Tibial nerve (tissue), 4 donors: ENCODE data around the gene MPRIP. TPM values are rescaled to one million over a fixed set of nuclear protein-coding genes. Genes with fewer than 3 reads are reported as not detected.

Experiments used
- DNase-seq, 2 donors: peaks; one replicate each; pipeline ENCODE4 v3.0.0-alpha.2; 2019; ENCODE audit warnings: low spot score in 2 of 2
- H3K27ac ChIP-seq, 4 donors: fragments of 200-600 bp; sonication (generic) in 3 of 4; one replicate each; pipeline ENCODE4 v1.5.1; 2017 to 2019; ENCODE audit warnings: mild to moderate bottlenecking in 1 of 4
- H3K27me3 ChIP-seq, 2 donors: fragments of 200-600 bp; sonication (generic) in 1 of 2; one replicate each; pipeline versions ENCODE4 v1.5.1 to v1.6.0; 2017 to 2019
- H3K36me3 ChIP-seq, 3 donors: fragments of 200-600 bp; sonication (generic); one replicate each; pipeline ENCODE4 v1.5.1; 2018 to 2019
- H3K4me1 ChIP-seq, 4 donors: fragments of 200-600 bp; sonication (generic) in 3 of 4; one replicate each; pipeline ENCODE4 v1.5.1; 2017 to 2019
- H3K4me3 ChIP-seq, 4 donors: fragments of 200-600 bp; sonication (generic) in 3 of 4; one replicate each; pipeline ENCODE4 v1.5.1; 2017 to 2019; ENCODE audit warnings: mild to moderate bottlenecking in 1 of 4, moderate library complexity in 1 of 4
- H3K9me3 ChIP-seq, 4 donors: fragments of 200-600 bp; sonication (generic) in 3 of 4; one replicate each; pipeline ENCODE4 v1.5.1; 2017 to 2019
- EP300 ChIP-seq, 2 donors: sonication (generic); formaldehyde crosslinking; IDR thresholded peaks; one replicate each; pipeline ENCODE4 v1.6.1; 2017; ENCODE audit warnings: antibody characterized with exemption in 2 of 2, mild to moderate bottlenecking in 1 of 2
- POLR2A ChIP-seq, 2 donors: fragments of 450-650 bp; IDR thresholded peaks; one replicate each; pipeline ENCODE4 v1.6.1; 2017; ENCODE audit warnings: antibody characterized with exemption in 2 of 2, mild to moderate bottlenecking in 2 of 2, moderate library complexity in 2 of 2
- WGBS, 2 donors: methylation state at CpG; one replicate each; pipeline ENCODE4 v1.1.5; 2018; 5-methylcytosine and 5-hydroxymethylcytosine counted together
- total RNA-seq, 4 donors: library from RNA; depleted of rRNA; stranded (reverse); fragments of >200 nt; gene quantifications; one replicate each; pipeline ENCODE4 v1.1.0, GENCODE V29; 2016
- TF ChIP-seq, protein P1 (sequence below), 5 experiments: fragments of 200-600 bp in 3 of 5; fragments of 450-650 bp in 2 of 5; sonication (generic) in 3 of 5; IDR thresholded peaks; one replicate each; pipeline ENCODE4 v1.5.1; 2016 to 2019; ENCODE audit warnings: antibody characterized with exemption in 5 of 5, mild to moderate bottlenecking in 3 of 5, moderate library complexity in 2 of 5

The MPRIP gene
- total RNA-seq, 4 donors from 2014 or later, result 216 to 291 (median 265) TPM

- 71 to 74% methylated on average over 7 of the region's 7 CpGs for WGBS, 2 donors
- Histone ChIP-seq H3K9me3 (no peaks in the 10 kb centered on the region), H3K27me3 (no peaks in the 10 kb centered on the region), H3K27ac (no peak overlapping the region), H3K36me3 (peaks cover 0 to 89% (median 19%) of the 10 kb centered on the region in 3 donors), H3K4me3 (no peak overlapping the region), H3K4me1 (peaks cover 0 to 22% (median 8%) of the 10 kb centered on the region in 4 donors)
- TF ChIP-seq, protein P1, sequence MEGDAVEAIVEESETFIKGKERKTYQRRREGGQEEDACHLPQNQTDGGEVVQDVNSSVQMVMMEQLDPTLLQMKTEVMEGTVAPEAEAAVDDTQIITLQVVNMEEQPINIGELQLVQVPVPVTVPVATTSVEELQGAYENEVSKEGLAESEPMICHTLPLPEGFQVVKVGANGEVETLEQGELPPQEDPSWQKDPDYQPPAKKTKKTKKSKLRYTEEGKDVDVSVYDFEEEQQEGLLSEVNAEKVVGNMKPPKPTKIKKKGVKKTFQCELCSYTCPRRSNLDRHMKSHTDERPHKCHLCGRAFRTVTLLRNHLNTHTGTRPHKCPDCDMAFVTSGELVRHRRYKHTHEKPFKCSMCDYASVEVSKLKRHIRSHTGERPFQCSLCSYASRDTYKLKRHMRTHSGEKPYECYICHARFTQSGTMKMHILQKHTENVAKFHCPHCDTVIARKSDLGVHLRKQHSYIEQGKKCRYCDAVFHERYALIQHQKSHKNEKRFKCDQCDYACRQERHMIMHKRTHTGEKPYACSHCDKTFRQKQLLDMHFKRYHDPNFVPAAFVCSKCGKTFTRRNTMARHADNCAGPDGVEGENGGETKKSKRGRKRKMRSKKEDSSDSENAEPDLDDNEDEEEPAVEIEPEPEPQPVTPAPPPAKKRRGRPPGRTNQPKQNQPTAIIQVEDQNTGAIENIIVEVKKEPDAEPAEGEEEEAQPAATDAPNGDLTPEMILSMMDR (IDR thresholded peaks at IDR 0.05), result no peak
- no peak for TF ChIP-seq EP300 (IDR thresholded peaks at IDR 0.05)
- TF ChIP-seq POLR2A (IDR thresholded peaks at IDR 0.05), result no peak
- DNase-seq, result no peak
Observed at GRCh38 chr17:17153709-17154108, 111.5 kb downstream of the MPRIP start.

DNA sequence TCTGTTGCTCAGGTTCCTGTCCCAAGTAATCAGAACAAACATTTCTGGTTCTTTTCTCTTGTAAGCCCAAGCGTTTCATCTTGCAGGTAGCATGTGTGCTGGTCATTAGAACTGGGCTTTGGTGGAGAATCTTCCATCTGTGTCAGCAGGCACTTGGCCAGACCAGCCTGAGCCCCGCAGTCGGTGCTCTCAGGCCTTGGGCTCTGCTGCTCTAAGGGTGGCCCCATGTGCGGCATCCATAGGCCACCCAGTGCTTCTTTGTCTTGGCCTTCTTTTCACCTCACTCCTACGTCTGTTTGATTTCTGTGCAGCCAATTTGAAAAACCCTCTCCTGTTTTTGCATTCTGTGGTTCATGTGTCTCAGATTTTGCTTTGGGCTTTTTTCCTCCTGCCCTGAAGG is 112.3 kb downstream of the MPRIP start:
- H3K27ac ChIP-seq, result no peak overlapping the region
- peaks cover 0 to 22% (median 8%) of the 10 kb centered on the region in 4 donors for H3K4me1 ChIP-seq
- H3K4me3 ChIP-seq, result no peak overlapping the region
- DNase-seq, result no peak
- peaks cover 0 to 97% (median 19%) of the 10 kb centered on the region in 3 donors for H3K36me3 ChIP-seq
- H3K9me3 ChIP-seq, result no peaks in the 10 kb centered on the region
- WGBS, 2 donors, result 66 to 73% methylated on average over 5 of the region's 5 CpGs
- no peaks in the 10 kb centered on the region for H3K27me3 ChIP-seq
- TF ChIP-seq, protein P1 (IDR thresholded peaks at IDR 0.05), result no peak
- TF ChIP-seq POLR2A (IDR thresholded peaks at IDR 0.05), result no peak
- TF ChIP-seq EP300 (IDR thresholded peaks at IDR 0.05), result no peak

DNA sequence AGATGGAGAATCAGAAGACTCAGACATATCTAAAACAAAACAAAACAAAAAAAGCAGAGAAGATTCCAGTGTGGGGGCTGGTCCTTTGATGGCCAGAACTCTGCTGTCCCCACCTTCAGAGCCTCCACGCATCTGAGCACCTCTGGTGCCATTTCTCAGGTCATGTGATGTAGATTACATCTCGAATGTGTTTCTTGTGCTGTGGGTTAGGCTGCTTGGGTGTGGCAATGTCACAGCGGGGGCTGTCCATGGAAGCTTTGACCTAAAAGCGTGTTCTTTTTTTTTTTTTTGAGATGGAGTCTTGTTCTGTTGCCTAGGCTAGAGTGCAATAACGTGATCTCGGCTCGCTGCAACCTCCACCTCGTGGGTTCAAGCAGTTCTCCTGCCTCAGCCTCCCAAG is 112.7 kb downstream of the MPRIP start:
- Histone ChIP-seq H3K36me3 (peaks cover 0 to 99% (median 19%) of the 10 kb centered on the region in 3 donors), H3K4me3 (no peak overlapping the region), H3K4me1 (peaks cover 0 to 22% (median 8%) of the 10 kb centered on the region in 4 donors), H3K27me3 (no peaks in the 10 kb centered on the region), H3K9me3 (no peaks in the 10 kb centered on the region), H3K27ac (no peak overlapping the region)
- no peak for TF ChIP-seq POLR2A (IDR thresholded peaks at IDR 0.05)
- TF ChIP-seq, protein P1 (IDR thresholded peaks at IDR 0.05), result no peak
- no peak for TF ChIP-seq EP300 (IDR thresholded peaks at IDR 0.05)
- DNase-seq, result no peak
- 87 to 90% methylated on average over 8 of the region's 8 CpGs for WGBS, 2 donors

DNA sequence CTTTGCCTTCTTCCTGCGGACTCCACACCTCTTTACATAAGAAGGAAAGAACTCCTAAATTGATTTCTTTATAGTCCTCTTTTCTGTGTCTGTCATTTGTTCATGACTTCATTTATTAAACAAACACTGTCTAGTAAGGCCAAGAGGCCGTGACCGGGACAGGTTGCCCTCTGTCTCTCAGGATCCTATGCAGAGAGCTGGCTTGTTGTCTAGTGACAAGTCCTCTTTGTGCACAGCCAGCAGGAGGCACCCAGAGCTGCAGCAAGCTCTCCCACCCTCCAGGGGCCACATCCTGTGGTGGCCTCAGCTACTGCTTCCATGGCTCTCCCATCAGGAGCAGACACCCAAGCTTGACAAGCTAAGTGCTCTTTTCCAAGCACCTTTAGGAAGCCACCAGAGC is 113.3 kb downstream of the MPRIP start:
- DNase-seq, result no peak
- peaks cover 0 to 99% (median 19%) of the 10 kb centered on the region in 3 donors for H3K36me3 ChIP-seq
- 63 to 76% methylated on average over 3 of the region's 3 CpGs for WGBS, 2 donors
- H3K27me3 ChIP-seq, result no peaks in the 10 kb centered on the region
- TF ChIP-seq, protein P1 (IDR thresholded peaks at IDR 0.05), result no peak
- TF ChIP-seq POLR2A (IDR thresholded peaks at IDR 0.05) (no peak), EP300 (IDR thresholded peaks at IDR 0.05) (no peak)
- no peak overlapping the region for H3K27ac ChIP-seq
- no peak overlapping the region for H3K4me3 ChIP-seq
- no peaks in the 10 kb centered on the region for H3K9me3 ChIP-seq
- H3K4me1 ChIP-seq, result peaks cover 0 to 22% (median 8%) of the 10 kb centered on the region in 4 donors

DNA sequence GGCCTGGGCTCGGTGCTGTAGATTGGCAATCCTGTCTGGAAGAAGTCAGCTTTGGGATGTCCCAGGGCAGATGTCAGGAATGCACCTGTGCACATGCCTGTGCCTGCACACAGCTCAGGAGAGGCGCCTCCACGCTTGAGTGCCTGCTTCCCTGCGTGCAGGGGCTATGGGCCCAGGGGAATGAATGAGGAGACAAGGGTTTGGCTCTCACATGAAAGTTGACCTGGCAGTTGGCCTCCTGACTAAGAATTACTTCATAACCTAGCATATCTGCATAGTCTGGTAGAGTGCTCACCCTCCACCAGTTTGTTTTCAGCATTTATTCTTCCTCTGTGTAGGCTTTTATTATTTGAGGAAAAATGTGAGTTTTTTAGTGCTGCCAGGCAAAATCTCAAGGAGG is 113.8 kb downstream of the MPRIP start:
- Histone ChIP-seq H3K4me1 (peaks cover 0 to 16% (median 6%) of the 10 kb centered on the region in 4 donors), H3K9me3 (no peaks in the 10 kb centered on the region), H3K4me3 (no peak overlapping the region), H3K27ac (no peak overlapping the region), H3K27me3 (no peaks in the 10 kb centered on the region), H3K36me3 (peaks cover 0 to 100% (median 23%) of the 10 kb centered on the region in 3 donors)
- no peak for DNase-seq
- TF ChIP-seq POLR2A (IDR thresholded peaks at IDR 0.05) (no peak), EP300 (IDR thresholded peaks at IDR 0.05) (no peak)
- TF ChIP-seq, protein P1 (IDR thresholded peaks at IDR 0.05), result no peak
- 70 to 78% methylated on average over 4 of the region's 4 CpGs for WGBS, 2 donors
